ENCODE measurements around the gene FAM120B.
"Not testable (repeated sequence)": the region's sequence is repeated elsewhere in the genome, so short reads cannot be mapped to it uniquely, and the experiment has no call there.

The FAM120B gene

DNA sequence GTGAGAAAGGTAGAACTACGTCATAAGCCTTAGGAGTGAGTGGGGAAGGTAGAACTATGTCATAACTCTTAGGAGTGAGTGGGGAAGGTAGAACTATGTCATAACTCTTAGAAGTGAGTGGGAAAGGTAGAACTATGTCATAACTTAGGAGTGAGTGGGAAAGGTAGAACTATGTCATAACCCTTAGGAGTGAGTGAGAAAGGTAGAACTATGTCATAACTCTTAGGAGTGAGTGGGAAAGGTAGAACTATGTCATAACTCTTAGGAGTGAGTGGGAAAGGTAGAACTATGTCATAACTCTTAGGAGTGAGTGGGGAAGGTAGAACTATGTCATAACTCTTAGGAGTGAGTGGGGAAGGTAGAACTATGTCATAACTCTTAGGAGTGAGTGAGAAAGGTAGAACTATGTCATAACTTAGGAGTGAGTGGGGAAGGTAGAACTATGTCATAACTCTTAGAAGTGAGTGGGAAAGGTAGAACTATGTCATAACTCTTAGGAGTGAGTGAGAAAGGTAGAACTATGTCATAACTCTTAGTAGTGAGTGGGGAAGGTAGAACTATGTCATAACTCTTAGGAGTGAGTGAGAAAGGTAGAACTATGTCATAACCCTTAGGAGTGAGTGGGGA lies 92.3 kb downstream of the FAM120B start:
- DNase-seq = not testable (repeated sequence)

DNA sequence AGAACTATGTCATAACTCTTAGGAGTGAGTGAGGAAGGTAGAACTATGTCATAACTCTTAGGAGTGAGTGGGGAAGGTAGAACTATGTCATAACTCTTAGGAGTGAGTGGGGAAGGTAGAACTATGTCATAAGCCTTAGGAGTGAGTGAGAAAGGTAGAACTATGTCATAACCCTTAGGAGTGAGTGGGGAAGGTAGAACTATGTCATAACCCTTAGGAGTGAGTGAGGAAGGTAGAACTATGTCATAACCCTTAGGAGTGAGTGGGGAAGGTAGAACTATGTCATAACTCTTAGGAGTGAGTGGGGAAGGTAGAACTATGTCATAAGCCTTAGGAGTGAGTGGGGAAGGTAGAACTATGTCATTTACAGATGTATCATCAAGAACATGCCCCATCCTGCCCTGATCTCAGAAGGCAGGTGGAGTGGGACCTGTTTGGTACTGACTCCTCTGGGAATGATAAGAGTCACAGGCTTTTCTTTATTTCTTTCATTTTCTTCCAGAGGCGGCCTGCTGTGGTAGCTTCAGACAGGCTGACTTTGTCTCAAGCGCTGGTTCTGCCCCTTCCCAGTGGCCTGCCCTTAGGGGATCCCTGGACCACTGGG lies 93.5 kb downstream of the FAM120B start:
- DNase-seq = not testable (repeated sequence)

- DNase-seq = no peak
Observed at GRCh38 chr6:170402318-170403040, 95.9 kb downstream of the FAM120B start.

GRCh38 chr6:170403451-170403850 lies 96.9 kb downstream of the FAM120B start:
- DNase-seq = no peak

DNA sequence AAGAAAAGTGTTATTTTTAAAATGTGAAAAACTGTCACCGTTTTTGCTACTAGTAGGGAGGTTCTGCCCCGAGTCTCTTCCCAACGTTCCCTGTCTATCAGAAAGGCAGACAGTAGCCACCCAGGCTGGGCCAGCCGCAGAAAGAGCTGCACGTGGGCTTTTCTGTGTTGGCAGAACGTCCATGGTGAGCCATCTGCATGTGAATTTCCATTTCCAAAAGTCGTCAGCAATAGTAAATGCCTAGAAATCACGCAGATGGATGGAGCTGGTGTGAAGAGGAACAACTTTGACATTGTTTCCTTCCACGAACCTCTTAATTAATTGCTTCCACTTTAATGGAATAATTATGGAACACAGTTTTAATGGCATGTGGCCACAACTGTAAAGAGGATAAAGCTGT lies 97.5 kb downstream of the FAM120B start:
- DNase-seq = peak; percentile 40

GRCh38 chr6:170404697-170405096 lies 98.1 kb downstream of the FAM120B start:
- no peak for DNase-seq

- DNase-seq = no peak
Observed at GRCh38 chr6:170405311-170405975, 98.9 kb downstream of the FAM120B start.

DNA sequence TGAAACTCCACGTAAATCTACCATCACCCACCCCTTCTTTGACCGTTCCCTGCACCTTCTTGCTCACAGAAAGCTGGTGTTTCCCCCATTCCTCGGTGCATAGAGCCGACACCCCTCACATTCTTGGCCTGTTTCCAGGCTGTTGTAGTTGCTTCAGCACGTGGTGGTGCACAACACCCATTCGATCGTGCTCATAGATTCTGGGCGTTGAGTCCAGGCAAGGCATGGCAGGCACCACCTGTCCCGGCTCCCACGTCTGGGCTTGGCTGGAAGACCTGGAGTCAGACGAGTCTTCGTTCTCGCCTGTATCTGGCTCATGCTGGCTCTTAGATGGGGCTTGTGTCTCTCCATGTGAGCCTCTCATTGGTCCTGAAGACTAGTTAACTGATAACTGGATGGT lies 100.6 kb downstream of the FAM120B start:
- no peak for DNase-seq

- DNase-seq = no peak
Observed at GRCh38 chr6:170407932-170408331, 101.4 kb downstream of the FAM120B start.

DNA sequence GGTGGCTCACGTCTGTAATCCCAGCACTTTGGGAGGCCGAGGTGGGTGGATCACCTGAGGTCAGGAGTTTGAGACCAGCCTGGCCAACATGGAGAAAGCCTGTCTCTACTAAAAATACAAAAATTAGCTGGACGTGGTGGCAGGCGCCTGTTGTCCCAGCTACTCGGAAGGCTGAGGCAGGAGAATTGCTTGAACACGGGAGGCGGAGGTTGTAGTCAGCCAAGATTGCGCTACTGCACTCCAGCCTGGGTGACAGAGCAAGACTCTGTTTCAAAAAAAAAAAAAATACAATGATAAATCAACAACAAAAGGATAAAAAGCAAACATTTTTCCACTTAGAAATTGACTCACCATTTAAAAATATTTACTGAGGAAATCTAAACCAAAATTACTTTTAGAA lies 103.2 kb downstream of the FAM120B start:
- not testable (repeated sequence) for DNase-seq

GRCh38 chr6:170410241-170410640 lies 103.7 kb downstream of the FAM120B start:
- DNase-seq = no peak

DNA sequence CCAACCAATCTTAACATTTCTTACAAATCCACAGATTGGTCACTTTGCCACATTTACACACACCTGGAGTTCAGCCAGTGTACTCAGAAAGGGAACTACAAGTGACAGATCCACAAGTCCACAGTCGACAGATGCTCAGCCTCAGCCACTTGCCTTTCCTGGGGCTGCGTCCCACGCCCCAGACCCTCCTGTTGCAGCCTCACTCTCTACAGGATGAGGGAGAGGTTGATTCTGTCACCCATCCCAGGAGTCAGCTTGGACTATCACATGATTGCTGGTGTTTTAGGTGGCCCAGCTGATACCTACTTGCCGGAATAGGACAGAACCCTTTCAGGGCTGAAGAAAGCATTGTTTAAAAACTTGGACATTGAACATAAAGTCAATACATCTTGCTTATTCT lies 108.8 kb downstream of the FAM120B start:
- DNase-seq = no peak

DNA sequence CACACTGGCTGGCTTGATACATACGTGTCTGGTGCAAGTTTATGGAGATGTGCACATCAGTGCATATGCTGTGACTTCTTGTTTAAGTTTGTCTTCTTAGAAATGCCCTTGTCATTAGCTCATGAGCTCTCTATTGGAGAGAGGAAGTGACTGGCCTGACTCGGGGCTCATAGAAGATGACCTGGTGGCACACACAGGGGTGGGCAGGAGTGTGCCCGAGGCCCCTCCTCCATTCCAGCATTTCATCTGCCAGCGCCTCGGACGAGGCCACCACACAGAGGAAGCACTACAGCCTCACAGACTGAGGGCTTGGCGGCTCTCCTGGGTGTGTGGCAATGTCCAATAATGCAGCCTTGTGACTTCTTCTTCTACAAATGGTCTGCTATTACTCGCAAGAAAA lies 109.7 kb downstream of the FAM120B start:
- no peak for DNase-seq

- no peak for DNase-seq
Observed at GRCh38 chr6:170416959-170417606, 110.5 kb downstream of the FAM120B start.

DNA sequence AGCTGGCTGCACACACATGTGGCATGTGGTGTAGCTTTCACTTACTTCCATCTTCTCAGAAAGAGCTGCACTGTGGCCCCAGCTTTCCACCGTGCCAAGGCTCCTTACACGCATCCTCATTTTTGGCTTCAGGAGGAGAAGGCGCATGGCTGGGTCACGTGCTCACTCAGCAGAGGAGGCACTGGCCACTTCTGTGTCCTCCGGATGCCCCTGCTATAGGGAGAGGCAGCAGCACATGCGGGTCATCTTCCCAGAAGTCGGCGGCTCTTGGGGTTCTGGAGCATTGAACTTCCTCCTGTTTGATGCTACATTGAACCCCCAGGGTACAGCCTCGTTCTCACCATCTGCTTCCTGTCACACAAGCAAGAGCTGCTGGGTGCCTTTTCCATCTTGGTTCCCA lies 111.3 kb downstream of the FAM120B start:
- DNase-seq = no peak

DNA sequence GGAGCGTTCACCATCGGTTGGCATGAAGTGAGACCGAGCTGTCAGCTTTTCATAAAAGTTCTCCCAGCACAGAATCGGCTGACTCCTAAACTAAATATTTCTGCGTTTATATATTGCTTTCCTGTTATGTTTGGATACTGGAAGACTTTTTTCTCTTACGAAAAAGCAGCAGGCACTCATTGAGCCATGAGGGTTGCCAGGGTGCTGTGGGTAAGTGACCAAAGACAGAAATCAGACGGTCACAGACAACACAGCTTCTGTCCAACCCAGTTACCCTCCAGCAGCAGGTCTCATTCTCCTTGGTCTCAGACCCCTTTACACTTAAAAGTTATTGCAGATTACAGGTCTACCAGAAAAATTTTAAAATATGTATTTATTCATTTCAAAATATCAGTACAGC lies 113.7 kb downstream of the FAM120B start:
- no peak for DNase-seq

DNA sequence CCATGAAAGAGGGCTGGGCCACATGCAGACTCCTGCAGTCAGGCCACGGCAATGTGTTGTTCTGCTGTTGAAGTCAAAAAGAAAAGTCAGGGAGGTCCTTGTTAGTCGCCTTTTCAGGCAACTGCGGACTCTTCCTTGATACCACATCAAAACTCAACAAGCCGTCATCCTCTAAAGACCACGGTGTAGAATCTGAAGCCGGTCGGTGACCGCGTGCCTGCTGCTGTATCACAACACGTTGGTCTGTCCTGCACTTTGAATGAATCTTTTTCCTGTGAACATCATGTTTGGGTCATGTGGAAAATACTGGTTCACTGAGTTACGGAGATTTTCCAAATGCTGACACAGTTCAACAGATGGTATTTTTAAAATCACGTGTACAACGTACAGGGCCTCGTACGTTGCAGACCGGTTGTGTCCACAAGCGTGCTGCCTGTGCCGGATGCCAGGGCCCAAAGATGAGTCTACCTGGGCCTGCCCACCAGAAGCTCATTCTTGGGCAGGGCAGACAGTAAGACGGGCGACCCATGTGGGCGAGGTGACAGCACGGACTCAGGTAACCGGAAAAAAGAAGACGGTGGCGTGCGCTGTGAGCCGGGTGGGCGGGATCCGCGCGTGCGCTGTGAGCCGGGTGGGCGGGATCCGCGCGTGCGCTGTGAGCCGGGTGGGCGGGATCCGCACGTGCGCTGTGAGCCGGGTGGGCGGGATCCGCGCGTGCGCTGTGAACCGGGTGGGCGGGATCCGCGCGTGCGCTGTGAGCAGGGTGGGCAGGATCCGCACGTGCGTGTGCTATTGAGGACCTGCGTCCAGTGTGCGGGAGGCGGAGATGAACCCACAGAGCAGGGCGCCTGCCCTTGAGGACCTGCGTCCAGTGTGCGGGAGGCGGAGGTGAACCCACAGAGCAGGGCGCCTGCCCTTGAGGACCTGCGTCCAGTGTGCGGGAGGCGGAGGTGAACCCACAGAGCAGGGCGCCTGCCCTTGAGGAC lies 114.5 kb downstream of the FAM120B start:
- DNase-seq = no peak

DNA sequence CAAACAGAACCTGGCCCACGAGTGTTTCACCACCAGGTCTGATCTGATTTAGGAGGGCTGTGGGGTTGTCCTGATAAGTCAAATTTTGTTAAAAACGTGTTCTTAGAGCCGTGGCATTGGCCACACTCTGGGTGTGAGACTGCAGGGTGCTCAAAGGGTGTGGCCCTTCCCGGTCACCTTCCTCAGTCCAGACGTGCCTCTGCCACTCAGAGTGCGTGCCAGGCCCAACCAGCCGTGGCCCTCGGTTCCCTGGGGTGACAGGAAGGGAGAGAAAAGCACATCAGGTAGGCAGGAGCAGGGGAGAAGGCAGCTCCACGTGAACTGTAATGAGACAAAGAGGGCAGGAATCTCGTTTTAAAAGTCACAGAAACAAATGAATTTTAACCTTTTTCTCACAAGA lies 115.4 kb downstream of the FAM120B start:
- no peak for DNase-seq

GRCh38 chr6:170423030-170423429 lies 116.5 kb downstream of the FAM120B start:
- DNase-seq = no peak

- no peak for DNase-seq
Observed at GRCh38 chr6:170423814-170424603, 117.5 kb downstream of the FAM120B start.

- DNase-seq = no peak
Observed at GRCh38 chr6:170424604-170425126, 118.1 kb downstream of the FAM120B start.

Data from NCI-H1694 (cell line).